Measurements from ENCODE around the gene MAP3K15.

Gene MAP3K15

GRCh38 chrX:19517965-19518364 lies 2.7 kb upstream of the MAP3K15 start:
- H3K27me3 ChIP-seq (ENCODE audit: insufficient read depth, poor library complexity, severe bottlenecking) = no peaks in the 10 kb centered on the region
- H3K4me3 ChIP-seq (replicated peaks; ENCODE audit: insufficient read depth, low read length) = no peak overlapping the region
- no peak overlapping the region for H3K27ac ChIP-seq (replicated peaks)
- DNase-seq (ENCODE audit: low read depth in 1 of 2, low spot score in 1 of 2) = no peak
- no peak for TF ChIP-seq SPI1 (IDR thresholded peaks at IDR 0.05; ENCODE audit: borderline replicate concordance, low read depth)
- no peak for TF ChIP-seq CTCF (IDR thresholded peaks at IDR 0.05; ENCODE audit: insufficient read depth, low read length)
- TF ChIP-seq POLR2AphosphoS5 (IDR thresholded peaks at IDR 0.05; ENCODE audit: low read depth) = no peak
- no peak for TF ChIP-seq REST (IDR thresholded peaks at IDR 0.05; ENCODE audit: insufficient replicate concordance, low read depth)
- TF ChIP-seq GABPA (IDR thresholded peaks at IDR 0.05; ENCODE audit: low read depth) = no peak

- H3K4me3 ChIP-seq (replicated peaks; ENCODE audit: insufficient read depth, low read length) = peak overlapping the region; percentile 39; the same call in 1 of the 2 replicates
- no peaks in the 10 kb centered on the region for H3K27me3 ChIP-seq (ENCODE audit: insufficient read depth, poor library complexity, severe bottlenecking)
- no peak overlapping the region for H3K27ac ChIP-seq (replicated peaks)
- no peak for DNase-seq (ENCODE audit: low read depth in 1 of 2, low spot score in 1 of 2)
- TF ChIP-seq REST (IDR thresholded peaks at IDR 0.05; ENCODE audit: insufficient replicate concordance, low read depth) = no peak
- no peak for TF ChIP-seq GABPA (IDR thresholded peaks at IDR 0.05; ENCODE audit: low read depth)
- TF ChIP-seq POLR2AphosphoS5 (IDR thresholded peaks at IDR 0.05; ENCODE audit: low read depth) = no peak
- TF ChIP-seq SPI1 (IDR thresholded peaks at IDR 0.05; ENCODE audit: borderline replicate concordance, low read depth) = no peak
- no peak for TF ChIP-seq CTCF (IDR thresholded peaks at IDR 0.05; ENCODE audit: insufficient read depth, low read length)
Measured at GRCh38 chrX:19515615-19516105, 352 bp upstream of the MAP3K15 start.

GRCh38 chrX:19513383-19513782 lies 1.9 kb downstream of the MAP3K15 start:
- H3K27ac ChIP-seq (replicated peaks) = no peak overlapping the region
- H3K27me3 ChIP-seq (ENCODE audit: insufficient read depth, poor library complexity, severe bottlenecking) = no peaks in the 10 kb centered on the region
- no peak for DNase-seq (ENCODE audit: low read depth in 1 of 2, low spot score in 1 of 2)
- no peak for TF ChIP-seq POLR2AphosphoS5 (IDR thresholded peaks at IDR 0.05; ENCODE audit: low read depth)
- no peak for TF ChIP-seq REST (IDR thresholded peaks at IDR 0.05; ENCODE audit: insufficient replicate concordance, low read depth)
- H3K4me3 ChIP-seq (replicated peaks; ENCODE audit: insufficient read depth, low read length) = no peak overlapping the region
